ENCODE measurements around the gene CEP164.

The CEP164 gene

DNA sequence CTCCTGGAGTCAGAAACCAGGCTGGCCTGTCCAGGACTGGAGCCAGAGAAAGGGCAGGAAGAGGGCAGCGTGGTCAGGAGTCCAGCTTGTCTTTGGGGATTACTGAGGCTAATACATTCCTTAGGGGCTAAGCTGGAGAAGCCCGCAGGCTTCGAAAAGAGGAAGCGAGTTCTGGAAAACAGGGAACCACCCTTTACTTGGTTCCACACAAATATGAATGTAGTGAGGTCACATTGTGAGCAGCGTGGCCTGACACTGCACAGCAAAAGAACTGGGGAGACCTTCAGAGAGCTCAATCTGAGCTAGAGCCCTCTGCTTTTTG is 132.3 kb downstream of the CEP164 start:
- no peak for DNase-seq (ENCODE audit: low read depth, low spot score)

GRCh38 chr11:117461396-117462182 is 133.9 kb downstream of the CEP164 start:
- no peak for DNase-seq (ENCODE audit: low read depth, low spot score)

GRCh38 chr11:117462183-117462863 is 134.7 kb downstream of the CEP164 start:
- DNase-seq (ENCODE audit: low read depth, low spot score), result no peak

DNA sequence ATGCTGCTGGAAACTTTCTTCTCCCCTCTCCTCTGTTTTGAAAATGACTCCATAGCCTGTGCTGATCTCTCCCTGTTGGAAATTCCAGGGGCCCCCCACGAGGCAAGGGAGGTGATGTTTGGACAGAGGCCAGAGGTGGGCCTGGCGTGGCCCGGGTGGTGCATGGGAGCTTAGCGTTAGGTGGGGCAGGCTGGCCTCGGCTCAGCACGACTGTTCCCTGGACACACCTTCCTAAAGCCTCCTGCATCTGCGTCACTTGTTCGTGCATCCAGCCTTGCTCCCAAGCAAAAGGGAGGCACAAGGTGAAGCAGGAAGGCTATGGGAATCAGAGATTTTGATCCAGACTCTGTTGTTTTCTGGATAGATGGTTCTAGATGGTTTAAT is 135.2 kb downstream of the CEP164 start:
- DNase-seq (ENCODE audit: low read depth, low spot score), result no peak
